GDM1 (cell line): Measurements from ENCODE around the gene PREB.

Experiments used
- DNase-seq: peaks from one replicate; lab custom pipeline; 2025; lab: John Stamatoyannopoulos, UW

Gene PREB

GRCh38 chr2:27095745-27096651 is 38.4 kb downstream of the PREB start:
- DNase-seq: peak; percentile 16

GRCh38 chr2:27095427-27095744 is 39.0 kb downstream of the PREB start:
- no peak for DNase-seq

GRCh38 chr2:27094353-27094984 is 40.0 kb downstream of the PREB start:
- no peak for DNase-seq

- DNase-seq: no peak
Measured at GRCh38 chr2:27093430-27094352, 40.7 kb downstream of the PREB start.

GRCh38 chr2:27092696-27093429 is 41.6 kb downstream of the PREB start:
- DNase-seq: no peak

- DNase-seq: no peak
Measured at GRCh38 chr2:27091746-27092695, 42.4 kb downstream of the PREB start.

GRCh38 chr2:27089111-27089954 is 45.1 kb downstream of the PREB start:
- no peak for DNase-seq

- no peak for DNase-seq
Measured at GRCh38 chr2:27088634-27089033, 45.8 kb downstream of the PREB start.

- no peak for DNase-seq
Measured at GRCh38 chr2:27087823-27088410, 46.5 kb downstream of the PREB start.

- DNase-seq: no peak
Measured at GRCh38 chr2:27086724-27087593, 47.5 kb downstream of the PREB start, which contains the start of gene KHK. KHK (plus strand) TSS chr2:27086772; CDS start chr2:27087260, 488 bp downstream.

GRCh38 chr2:27086090-27086723 is 48.2 kb downstream of the PREB start:
- DNase-seq: peak; percentile 94

- DNase-seq: no peak
Measured at GRCh38 chr2:27085673-27086089, 48.8 kb downstream of the PREB start.

- DNase-seq: no peak
Measured at GRCh38 chr2:27085062-27085672, 49.3 kb downstream of the PREB start.

GRCh38 chr2:27084297-27085061 is 50.0 kb downstream of the PREB start:
- DNase-seq: no peak

- no peak for DNase-seq
Measured at GRCh38 chr2:27083410-27084296, 50.8 kb downstream of the PREB start.
